ENCODE data around the gene C10orf90.

- TF ChIP-seq TAF1 (IDR thresholded peaks at IDR 0.05; ENCODE audit: borderline replicate concordance, insufficient read depth, low read length) (no peak), POLR2AphosphoS5 (IDR thresholded peaks at IDR 0.05; ENCODE audit: low read depth, low read length) (no peak), SIN3A (IDR thresholded peaks at IDR 0.05; ENCODE audit: borderline replicate concordance, insufficient read depth, low read length) (no peak), REST (IDR thresholded peaks at IDR 0.05; ENCODE audit: insufficient read depth in 1 of 2, low read depth in 2 of 2, low read length in 2 of 2) (no peak), FOXP2 (optimal IDR thresholded peaks at IDR 0.05; ENCODE audit: borderline replicate concordance, extremely low read depth, extremely low read length, insufficient read depth) (no peak)
Observed at GRCh38 chr10:126646110-126646509, 24.4 kb downstream of the C10orf90 start.
